GM12878 (cell line): Measurements from ENCODE around the gene ZDHHC9. TPM values are rescaled to one million over a fixed set of nuclear protein-coding genes. Genes with fewer than 3 reads are reported as not detected.

Experiments used
- ATAC-seq: fragments of 200-7000 bp; cut with Tn5 transposase; 3 replicates; pipeline ENCODE4 v1.9.1; 2020; ENCODE audit warnings: mild to moderate bottlenecking, moderate library complexity
- BruUV-seq: library from RNA; stranded (reverse); fragments of 400-500 nt; replicated peaks from 2 replicates; lab custom pipeline; 2021; lab: Mats Ljungman, UMichigan
- CTCF ChIA-PET: fragments of 300-600 bp; sonication (Branson Sonifier 250); formaldehyde crosslinking; extraction: SDS; loops from one replicate; lab custom pipeline; 2021; ENCODE audit warnings: inconsistent platforms; lab: Yijun Ruan, JAX
- POLR2A ChIA-PET: fragments of 350-600 bp; formaldehyde crosslinking; extraction: SDS; loops from one replicate; lab custom pipeline; 2021; ENCODE audit warnings: inconsistent platforms; lab: Charles Lee
- RAD21 ChIA-PET: fragments of 300-600 bp; sonication (Branson Sonifier 250); formaldehyde crosslinking; loops from one replicate; lab custom pipeline; 2023; ENCODE audit warnings: antibody characterized with exemption; ENCODE audit not compliant: unreplicated experiment; lab: Charles Lee
- SMC1A ChIA-PET: fragments of 300-600 bp; sonication (Branson Sonifier 250); formaldehyde crosslinking; loops from one replicate; lab custom pipeline; 2023; ENCODE audit not compliant: unreplicated experiment, uncharacterized antibody; lab: Charles Lee
- DNase-seq: peaks from one replicate; pipeline ENCODE4 v3.0.0-alpha.2; 2011; ENCODE audit warnings: low read depth, low spot score
- FAIRE-seq: peaks from 3 replicates; lab custom pipeline; 2011; peaks lifted over from hg19 to GRCh38; lab: Jason Lieb, UNC
- H2AFZ ChIP-seq: 2 replicates; pipeline ENCODE4 v1.6.0; 2011; ENCODE audit warnings: low read depth, low read length, control low read depth; ENCODE audit not compliant: control insufficient read depth
- H3K27ac ChIP-seq: 2 replicates; pipeline ENCODE4 v1.5.1; 2011; ENCODE audit warnings: control low read depth; ENCODE audit not compliant: control insufficient read depth, insufficient read depth
- H3K27me3 ChIP-seq, 2 experiments: replicated peaks in 1 of 2; 2 replicates each; pipeline versions ENCODE4 v1.6.0 to v1.6.1; 2011; ENCODE audit warnings: low read length in 1 of 2; ENCODE audit not compliant: control insufficient read depth in 2 of 2, insufficient read depth in 2 of 2
- H3K36me3 ChIP-seq, 2 experiments: 2 replicates each; pipeline ENCODE4 v1.5.1; 2011; ENCODE audit warnings: low read length in 1 of 2; ENCODE audit not compliant: control insufficient read depth in 2 of 2, insufficient read depth in 2 of 2
- H3K4me1 ChIP-seq: 2 replicates; pipeline ENCODE4 v1.6.1; 2011; ENCODE audit warnings: mild to moderate bottlenecking, low read length, moderate library complexity, mixed read lengths; ENCODE audit not compliant: control insufficient read depth, insufficient read depth
- H3K4me2 ChIP-seq: 2 replicates; pipeline ENCODE4 v1.6.0; 2011; ENCODE audit warnings: control low read depth; ENCODE audit not compliant: control insufficient read depth, insufficient read depth
- H3K4me3 ChIP-seq: fragments of 200-600 bp; sonication (generic); 2 replicates; pipeline ENCODE4 v1.5.1; 2016
- H3K79me2 ChIP-seq: 2 replicates; pipeline ENCODE4 v1.6.0; 2011; ENCODE audit warnings: low read length; ENCODE audit not compliant: control insufficient read depth, insufficient read depth
- H3K9ac ChIP-seq: 2 replicates; pipeline ENCODE4 v1.8.0; 2011; ENCODE audit warnings: low read length, control low read depth, mixed read lengths; ENCODE audit not compliant: control insufficient read depth, insufficient read depth
- H3K9me3 ChIP-seq: replicated peaks from 3 replicates; pipeline ENCODE4 v1.5.1; 2011; ENCODE audit warnings: mild to moderate bottlenecking, low read length; ENCODE audit not compliant: control insufficient read depth, insufficient read depth
- H4K20me1 ChIP-seq: 2 replicates; pipeline ENCODE4 v1.6.0; 2011; ENCODE audit not compliant: control insufficient read depth, insufficient read depth
- CREB1 ChIP-seq: IDR thresholded peaks from 2 replicates; pipeline ENCODE4 v1.6.1; 2012; ENCODE audit warnings: low read depth, mild to moderate bottlenecking, inconsistent platforms
- DPF2 ChIP-seq: fragments of 450-650 bp; IDR thresholded peaks from 2 replicates; pipeline ENCODE4 v1.6.1; 2017; ENCODE audit warnings: mild to moderate bottlenecking
- EGR1 ChIP-seq, 2 experiments: IDR thresholded peaks; 1 replicate in 1 of 2; 2 replicates in 1 of 2; pipeline ENCODE4 v1.6.1; 2011 to 2012; ENCODE audit warnings: low read depth in 2 of 2, low read length in 2 of 2, borderline replicate concordance in 1 of 2, mild to moderate bottlenecking in 1 of 2, moderate library complexity in 1 of 2
- EP300 ChIP-seq, 2 experiments: fragments of 150-350 bp in 1 of 2; IDR thresholded peaks; 2 replicates each; pipeline ENCODE4 v1.6.1; 2011 to 2012; ENCODE audit warnings: low read depth in 2 of 2, low read length in 2 of 2, borderline replicate concordance in 1 of 2, improper control_type of control experiment in 1 of 2, inconsistent platforms in 1 of 2; ENCODE audit not compliant: control insufficient read depth in 1 of 2
- KAT2A ChIP-seq: conservative IDR thresholded peaks from 2 replicates; pipeline ENCODE4 v1.6.1; 2011; ENCODE audit warnings: low read depth, low read length; ENCODE audit not compliant: control insufficient read depth
- KDM1A ChIP-seq: fragments of 200-600 bp; sonication (generic); IDR thresholded peaks from 2 replicates; pipeline ENCODE4 v1.6.1; 2016; ENCODE audit warnings: borderline replicate concordance
- KLF5 ChIP-seq: fragments of 450-650 bp; IDR thresholded peaks from 2 replicates; pipeline ENCODE4 v1.6.1; 2014; ENCODE audit warnings: mild to moderate bottlenecking; ENCODE audit not compliant: partially characterized antibody
- RCOR1 ChIP-seq: conservative IDR thresholded peaks from 2 replicates; pipeline ENCODE4 v1.6.1; 2012; ENCODE audit warnings: low read depth, low read length, improper control_type of control experiment
- SUZ12 ChIP-seq: fragments of 200-600 bp; sonication (generic); IDR thresholded peaks from one replicate; pipeline ENCODE4 v1.6.1; 2018; ENCODE audit warnings: antibody characterized with exemption, mild to moderate bottlenecking; ENCODE audit not compliant: unreplicated experiment
- ZSCAN29 ChIP-seq: fragments of 450-650 bp; IDR thresholded peaks from 2 replicates; pipeline ENCODE4 v1.6.1; 2017; ENCODE audit warnings: mild to moderate bottlenecking, moderate library complexity
- WGBS: methylation state at CpG from one replicate; pipeline ENCODE4 v1.1.6; 2016; ENCODE audit warnings: low lambda C conversion rate; ENCODE audit not compliant: insufficient replicate concordance, insufficient coverage; ENCODE audit errors: missing lambda C conversion rate; 5-methylcytosine and 5-hydroxymethylcytosine counted together
- in situ Hi-C: fragments of 300-500 bp; cut with MboI; formaldehyde crosslinking; loops from 9 replicates; pipeline ENCODE4 v1.14.3; 2018; ENCODE audit warnings: mixed read lengths
- intact Hi-C: fragments of 100-400 bp; cut with micrococcal nuclease; formaldehyde crosslinking; loops from one replicate; pipeline ENCODE4 v1.14.2; 2022; ENCODE audit not compliant: unreplicated experiment
- polyA plus RNA-seq, 11 experiments: library from polyadenylated mRNA; depleted of rRNA in 4 of 11; unstranded in 6 of 11; stranded (reverse) in 5 of 11; fragments of >200 nt; fragmentation: Nextera tagmentation in 4 of 11; fragmentation: Illumina TruSeq in 1 of 11; extraction: Ambion mirVana in 4 of 11; extraction: Trizol in 1 of 11; gene quantifications; 1 replicate in 1 of 11; 2 replicates in 10 of 11; pipeline versions ENCODE4 v1.2.1 to v1.2.3, GENCODE V29; 2011 to 2016; ENCODE audit warnings: inconsistent platforms in 2 of 11, missing spikeins in 2 of 11, low read depth in 1 of 11
- total RNA-seq, 4 experiments: library from RNA; depleted of rRNA in 3 of 4; stranded (reverse); fragments of >200 nt in 3 of 4; fragmentation: Illumina TruSeq in 1 of 4; extraction: Trizol in 1 of 4; gene quantifications; 2 replicates each; pipeline versions ENCODE4 v1.2.1 to v1.2.3, GENCODE V29; 2013 to 2021
- TF ChIP-seq, protein P1 (sequence below): fragments of 450-650 bp; formaldehyde crosslinking; IDR thresholded peaks from 2 replicates; pipeline ENCODE4 v1.4.0; 2022; ENCODE audit warnings: mild to moderate bottlenecking, moderate library complexity
- TF ChIP-seq, protein P2 (sequence below): IDR thresholded peaks from 2 replicates; pipeline ENCODE4 v1.6.1; 2012; ENCODE audit warnings: low read length, inconsistent platforms
- TF ChIP-seq, protein P3 (sequence below): IDR thresholded peaks from 2 replicates; pipeline ENCODE4 v1.6.1; 2012; ENCODE audit warnings: low read depth, low read length, improper control_type of control experiment

ZDHHC9 gene
- total and polyA plus RNA-seq, 10 of the 15 experiments (the other 5 are each of a cell fraction or from before 2014, with no cell fraction given) = 1.8 to 13.0 (median 5.4) TPM

DNA sequence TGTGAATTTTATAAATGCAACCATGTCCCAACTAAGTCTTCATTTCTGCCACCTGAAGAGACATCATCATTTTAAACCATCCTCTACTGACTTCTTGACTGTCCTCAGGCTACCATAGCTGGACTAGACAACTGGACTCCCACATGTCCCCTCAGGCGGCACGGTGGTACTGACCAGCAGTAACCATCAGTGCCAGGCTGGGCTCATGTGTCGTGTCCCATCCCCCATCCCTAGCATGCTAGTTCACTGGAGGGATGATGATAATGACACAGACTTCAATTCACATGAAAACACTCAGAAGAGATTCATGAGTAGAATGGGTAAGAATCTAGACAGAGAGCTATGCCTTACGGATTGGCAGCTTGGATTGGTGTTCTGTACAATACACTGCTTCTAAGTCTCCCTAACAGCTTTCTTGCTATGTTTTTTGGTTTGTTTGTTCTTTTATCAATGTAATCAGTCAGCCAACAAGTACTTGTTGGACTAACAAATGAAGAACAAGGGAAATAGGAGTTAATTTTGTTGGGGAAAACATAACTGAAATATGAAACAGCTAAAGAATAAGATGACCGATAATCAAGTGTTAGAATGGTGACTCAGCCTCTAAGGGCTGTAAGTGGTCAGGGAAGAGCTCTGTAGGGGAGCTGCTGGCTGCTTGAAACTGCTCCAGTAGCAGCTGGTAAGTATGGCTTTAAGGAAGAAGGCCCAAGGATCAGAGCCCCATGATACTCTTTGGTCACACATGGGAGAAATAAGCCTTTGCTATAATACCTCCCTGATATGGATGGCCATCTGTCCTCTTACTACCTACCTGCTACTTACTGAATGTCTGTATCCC is 10.3 kb downstream of the ZDHHC9 start:
- FAIRE-seq (no peak), ATAC-seq (no peak), DNase-seq (no peak)
- Histone ChIP-seq H3K4me1 (no peaks in the 10 kb centered on the region), H3K27me3 (no peaks in the 10 kb centered on the region; a peak in 1 of 4 replicates), H3K4me2 (no peak overlapping the region), H3K27ac (no peak overlapping the region), H3K36me3 (0 out of 4 replicates have a peak, but pooled peaks cover 0 to 3% of the 10 kb centered on the region in 2 experiments), H2AFZ (no peak overlapping the region), H3K9me3 (no peaks in the 10 kb centered on the region), H4K20me1 (no peaks in the 10 kb centered on the region), H3K9ac (no peak overlapping the region), H3K4me3 (no peak overlapping the region), H3K79me2 (no peaks in the 10 kb centered on the region)
- intact Hi-C loops (no loop called here), in situ Hi-C loops (no loop called here)
- BruUV-seq = no TSS peak
- ChIA-PET SMC1A (interaction anchor here (1.5 kb wide), 1 partner anchor 10 kb away, joined by 3 read pairs; no protein-coding TSS in a partner anchor), RAD21 (interaction anchor here (1.0 kb wide), 1 partner anchor 10 kb away, joined by 3 read pairs; no protein-coding TSS in a partner anchor), CTCF (interaction anchor here (0.6 to 3.1 kb wide), 5 partner anchors 10 to 579 kb away, joined by 3 to 12 read pairs (median 3); no protein-coding TSS in a partner anchor), POLR2A (no interaction called here)
- TF ChIP-seq EGR1 (IDR thresholded peaks at IDR 0.05; ENCODE audit: borderline replicate concordance in 1 of 2, low read depth in 2 of 2, low read length in 2 of 2) (no peak), RCOR1 (no peak), EP300 (IDR thresholded peaks at IDR 0.05; ENCODE audit: borderline replicate concordance in 1 of 2, control insufficient read depth in 1 of 2, low read depth in 2 of 2, low read length in 2 of 2) (no peak), ZSCAN29 (no peak), SUZ12 (no peak), KAT2A (no peak), DPF2 (no peak), CREB1 (no peak), KLF5 (no peak), KDM1A (no peak)
- TF ChIP-seq, protein P1, sequence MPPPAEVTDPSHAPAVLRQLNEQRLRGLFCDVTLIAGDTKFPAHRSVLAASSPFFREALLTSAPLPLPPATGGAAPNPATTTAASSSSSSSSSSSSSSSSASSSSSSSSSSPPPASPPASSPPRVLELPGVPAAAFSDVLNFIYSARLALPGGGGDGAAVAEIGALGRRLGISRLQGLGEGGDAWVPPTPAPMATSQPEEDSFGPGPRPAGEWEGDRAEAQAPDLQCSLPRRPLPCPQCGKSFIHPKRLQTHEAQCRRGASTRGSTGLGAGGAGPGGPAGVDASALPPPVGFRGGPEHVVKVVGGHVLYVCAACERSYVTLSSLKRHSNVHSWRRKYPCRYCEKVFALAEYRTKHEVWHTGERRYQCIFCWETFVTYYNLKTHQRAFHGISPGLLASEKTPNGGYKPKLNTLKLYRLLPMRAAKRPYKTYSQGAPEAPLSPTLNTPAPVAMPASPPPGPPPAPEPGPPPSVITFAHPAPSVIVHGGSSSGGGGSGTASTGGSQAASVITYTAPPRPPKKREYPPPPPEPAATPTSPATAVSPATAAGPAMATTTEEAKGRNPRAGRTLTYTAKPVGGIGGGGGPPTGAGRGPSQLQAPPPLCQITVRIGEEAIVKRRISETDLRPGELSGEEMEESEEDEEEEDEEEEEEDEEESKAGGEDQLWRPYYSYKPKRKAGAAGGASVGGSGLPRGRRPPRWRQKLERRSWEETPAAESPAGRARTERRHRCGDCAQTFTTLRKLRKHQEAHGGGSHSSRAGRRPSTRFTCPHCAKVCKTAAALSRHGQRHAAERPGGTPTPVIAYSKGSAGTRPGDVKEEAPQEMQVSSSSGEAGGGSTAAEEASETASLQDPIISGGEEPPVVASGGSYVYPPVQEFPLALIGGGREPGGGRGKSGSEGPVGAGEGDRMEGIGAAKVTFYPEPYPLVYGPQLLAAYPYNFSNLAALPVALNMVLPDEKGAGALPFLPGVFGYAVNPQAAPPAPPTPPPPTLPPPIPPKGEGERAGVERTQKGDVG (CRISPR knock-in tag) = no peak
- TF ChIP-seq, protein P2, sequence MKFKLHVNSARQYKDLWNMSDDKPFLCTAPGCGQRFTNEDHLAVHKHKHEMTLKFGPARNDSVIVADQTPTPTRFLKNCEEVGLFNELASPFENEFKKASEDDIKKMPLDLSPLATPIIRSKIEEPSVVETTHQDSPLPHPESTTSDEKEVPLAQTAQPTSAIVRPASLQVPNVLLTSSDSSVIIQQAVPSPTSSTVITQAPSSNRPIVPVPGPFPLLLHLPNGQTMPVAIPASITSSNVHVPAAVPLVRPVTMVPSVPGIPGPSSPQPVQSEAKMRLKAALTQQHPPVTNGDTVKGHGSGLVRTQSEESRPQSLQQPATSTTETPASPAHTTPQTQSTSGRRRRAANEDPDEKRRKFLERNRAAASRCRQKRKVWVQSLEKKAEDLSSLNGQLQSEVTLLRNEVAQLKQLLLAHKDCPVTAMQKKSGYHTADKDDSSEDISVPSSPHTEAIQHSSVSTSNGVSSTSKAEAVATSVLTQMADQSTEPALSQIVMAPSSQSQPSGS = no peak
- TF ChIP-seq, protein P3, sequence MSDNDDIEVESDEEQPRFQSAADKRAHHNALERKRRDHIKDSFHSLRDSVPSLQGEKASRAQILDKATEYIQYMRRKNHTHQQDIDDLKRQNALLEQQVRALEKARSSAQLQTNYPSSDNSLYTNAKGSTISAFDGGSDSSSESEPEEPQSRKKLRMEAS = no peak
- WGBS = 75% methylated on average over 5 of the region's 5 CpGs
